OCI-LY1 (cell line): ENCODE results near the gene KRT2.

Experiments used
- H2AFZ ChIP-seq: fragments of 200-600 bp; sonication (generic), shearing (Covaris generic); 2 replicates; pipeline ENCODE4 v1.6.0; 2014; ENCODE audit warnings: antibody characterized with exemption, mild to moderate bottlenecking, low read length
- H3F3A ChIP-seq: fragments of 200-600 bp; sonication (generic), shearing (Covaris generic); 2 replicates; pipeline ENCODE4 v1.6.0; 2014; ENCODE audit warnings: mild to moderate bottlenecking, antibody characterized with exemption, low read length, moderate library complexity; ENCODE audit not compliant: insufficient read depth
- H3K27ac ChIP-seq: fragments of 200-600 bp; sonication (generic); 2 replicates; pipeline ENCODE4 v1.5.1; 2014; ENCODE audit warnings: low read length, mixed run types, mild to moderate bottlenecking, low read depth; ENCODE audit not compliant: poor library complexity, severe bottlenecking
- H3K27me3 ChIP-seq: fragments of 200-600 bp; sonication (generic); 2 replicates; pipeline ENCODE4 v1.6.0; 2014; ENCODE audit warnings: antibody characterized with exemption, mild to moderate bottlenecking, low read length, moderate library complexity; ENCODE audit not compliant: insufficient read depth
- H3K36me3 ChIP-seq: fragments of 200-600 bp; sonication (generic); 2 replicates; pipeline ENCODE4 v1.6.1; 2014; ENCODE audit warnings: mild to moderate bottlenecking, antibody characterized with exemption, low read length, moderate library complexity, mixed read lengths; ENCODE audit not compliant: insufficient read depth
- H3K4me1 ChIP-seq: fragments of 200-600 bp; sonication (generic); 2 replicates; pipeline ENCODE4 v1.5.1; 2014; ENCODE audit warnings: mild to moderate bottlenecking, low read length, moderate library complexity; ENCODE audit not compliant: insufficient read depth, severe bottlenecking
- H3K4me2 ChIP-seq: fragments of 200-600 bp; sonication (generic), shearing (Covaris generic); 2 replicates; pipeline ENCODE4 v1.6.1; 2014; ENCODE audit warnings: low read length
- H3K4me3 ChIP-seq: fragments of 200-600 bp; sonication (generic); 2 replicates; pipeline ENCODE4 v1.5.1; 2014; ENCODE audit warnings: low read length, low read depth, mild to moderate bottlenecking, mixed read lengths; ENCODE audit not compliant: poor library complexity, severe bottlenecking
- H3K79me2 ChIP-seq: fragments of 200-600 bp; shearing (Covaris generic); 2 replicates; pipeline ENCODE4 v1.6.1; 2016; ENCODE audit warnings: mixed run types, low read length, mixed read lengths; ENCODE audit not compliant: insufficient read depth
- H3K9ac ChIP-seq: fragments of 200-600 bp; sonication (generic), shearing (Covaris generic); 2 replicates; pipeline ENCODE4 v1.6.1; 2014; ENCODE audit warnings: mild to moderate bottlenecking, low read length, mixed read lengths
- H3K9me2 ChIP-seq: fragments of 200-600 bp; sonication (generic), shearing (Covaris generic); 2 replicates; pipeline ENCODE4 v1.6.1; 2014; ENCODE audit warnings: low read depth, mild to moderate bottlenecking, low read length, mixed read lengths
- H3K9me3 ChIP-seq: fragments of 200-600 bp; shearing (Covaris generic); 2 replicates; pipeline ENCODE4 v1.6.1; 2014; ENCODE audit warnings: low read length, mixed read lengths
- H4K20me1 ChIP-seq: fragments of 200-600 bp; sonication (generic), shearing (Covaris generic); 2 replicates; pipeline ENCODE4 v1.6.0; 2016; ENCODE audit warnings: mild to moderate bottlenecking, low read length; ENCODE audit not compliant: insufficient read depth
- EZH2 ChIP-seq: fragments of 200-600 bp; sonication (generic), shearing (Covaris generic); IDR thresholded peaks from 2 replicates; pipeline ENCODE4 v1.8.0; 2017; ENCODE audit warnings: borderline replicate concordance, mixed run types, mild to moderate bottlenecking, antibody characterized with exemption, low read length, moderate library complexity, mixed read lengths
- TF ChIP-seq, protein P1 (sequence below): fragments of 200-600 bp; sonication (generic), shearing (Covaris generic); IDR thresholded peaks from 2 replicates; pipeline ENCODE4 v1.5.1; 2017; ENCODE audit warnings: mild to moderate bottlenecking, antibody characterized with exemption, low read length, moderate library complexity, mixed read lengths

KRT2 gene

DNA sequence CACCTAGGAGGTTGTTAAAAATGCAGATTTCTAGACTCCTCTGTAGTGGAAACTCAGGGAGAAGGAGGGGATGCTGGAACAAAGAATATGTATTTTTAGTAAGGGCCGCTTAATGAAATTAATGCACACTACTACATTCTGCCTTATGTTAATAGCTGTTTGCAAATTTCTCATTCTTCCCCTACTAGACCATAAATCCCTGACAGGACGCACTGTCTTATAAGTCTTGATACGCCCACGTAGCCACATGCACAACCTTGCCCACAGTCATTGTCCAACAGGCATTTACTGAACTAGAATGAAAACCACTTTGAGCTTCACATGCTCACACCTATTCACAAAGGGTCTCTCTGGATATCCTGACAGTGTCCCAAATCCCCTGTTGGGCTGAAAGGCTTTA lies 10.5 kb downstream of the KRT2 start:
- Histone ChIP-seq H3K4me2 (no peak overlapping the region), H3K9ac (no peak overlapping the region), H3K79me2 (no peaks in the 10 kb centered on the region), H2AFZ (no peak overlapping the region), H3K27me3 (no peaks in the 10 kb centered on the region), H3K9me2 (no peaks in the 10 kb centered on the region), H4K20me1 (no peaks in the 10 kb centered on the region), H3F3A (no peaks in the 10 kb centered on the region), H3K9me3 (no peaks in the 10 kb centered on the region), H3K4me1 (no peaks in the 10 kb centered on the region), H3K36me3 (no peaks in the 10 kb centered on the region), H3K27ac (no peak overlapping the region), H3K4me3 (no peak overlapping the region)
- TF ChIP-seq, protein P1, sequence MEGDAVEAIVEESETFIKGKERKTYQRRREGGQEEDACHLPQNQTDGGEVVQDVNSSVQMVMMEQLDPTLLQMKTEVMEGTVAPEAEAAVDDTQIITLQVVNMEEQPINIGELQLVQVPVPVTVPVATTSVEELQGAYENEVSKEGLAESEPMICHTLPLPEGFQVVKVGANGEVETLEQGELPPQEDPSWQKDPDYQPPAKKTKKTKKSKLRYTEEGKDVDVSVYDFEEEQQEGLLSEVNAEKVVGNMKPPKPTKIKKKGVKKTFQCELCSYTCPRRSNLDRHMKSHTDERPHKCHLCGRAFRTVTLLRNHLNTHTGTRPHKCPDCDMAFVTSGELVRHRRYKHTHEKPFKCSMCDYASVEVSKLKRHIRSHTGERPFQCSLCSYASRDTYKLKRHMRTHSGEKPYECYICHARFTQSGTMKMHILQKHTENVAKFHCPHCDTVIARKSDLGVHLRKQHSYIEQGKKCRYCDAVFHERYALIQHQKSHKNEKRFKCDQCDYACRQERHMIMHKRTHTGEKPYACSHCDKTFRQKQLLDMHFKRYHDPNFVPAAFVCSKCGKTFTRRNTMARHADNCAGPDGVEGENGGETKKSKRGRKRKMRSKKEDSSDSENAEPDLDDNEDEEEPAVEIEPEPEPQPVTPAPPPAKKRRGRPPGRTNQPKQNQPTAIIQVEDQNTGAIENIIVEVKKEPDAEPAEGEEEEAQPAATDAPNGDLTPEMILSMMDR: no peak
- TF ChIP-seq EZH2: no peak

DNA sequence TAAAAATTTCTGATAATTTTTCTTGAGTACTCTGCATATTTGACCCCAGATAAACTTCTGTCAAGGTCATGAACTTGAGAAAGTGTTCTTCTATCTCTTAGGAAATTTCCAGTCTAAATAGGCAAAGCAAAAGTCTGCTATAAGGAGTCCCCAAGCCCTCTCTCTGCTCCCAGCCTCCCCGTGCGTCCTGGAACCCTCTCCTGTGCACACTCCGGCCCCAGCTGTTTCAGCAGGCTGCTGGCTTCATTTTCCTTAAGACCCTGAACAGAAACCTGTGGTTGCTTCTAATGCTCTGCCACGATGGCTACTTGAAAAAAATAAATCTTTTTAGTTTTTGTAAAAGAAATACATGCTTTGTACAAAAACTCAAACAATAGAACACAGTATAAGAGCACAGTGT lies 14.7 kb downstream of the KRT2 start:
- H3K4me2 ChIP-seq: no peak overlapping the region
- H3K4me1 ChIP-seq: no peaks in the 10 kb centered on the region
- no peaks in the 10 kb centered on the region for H3K9me2 ChIP-seq
- H4K20me1 ChIP-seq: no peaks in the 10 kb centered on the region
- no peak overlapping the region for H3K9ac ChIP-seq
- no peaks in the 10 kb centered on the region for H3K27me3 ChIP-seq
- H2AFZ ChIP-seq: no peak overlapping the region
- TF ChIP-seq EZH2: no peak
- TF ChIP-seq, protein P1: no peak
- H3K36me3 ChIP-seq: no peaks in the 10 kb centered on the region
- H3K9me3 ChIP-seq: no peaks in the 10 kb centered on the region
- no peaks in the 10 kb centered on the region for H3K79me2 ChIP-seq
- no peak overlapping the region for H3K4me3 ChIP-seq
- no peaks in the 10 kb centered on the region for H3F3A ChIP-seq
- no peak overlapping the region for H3K27ac ChIP-seq

DNA sequence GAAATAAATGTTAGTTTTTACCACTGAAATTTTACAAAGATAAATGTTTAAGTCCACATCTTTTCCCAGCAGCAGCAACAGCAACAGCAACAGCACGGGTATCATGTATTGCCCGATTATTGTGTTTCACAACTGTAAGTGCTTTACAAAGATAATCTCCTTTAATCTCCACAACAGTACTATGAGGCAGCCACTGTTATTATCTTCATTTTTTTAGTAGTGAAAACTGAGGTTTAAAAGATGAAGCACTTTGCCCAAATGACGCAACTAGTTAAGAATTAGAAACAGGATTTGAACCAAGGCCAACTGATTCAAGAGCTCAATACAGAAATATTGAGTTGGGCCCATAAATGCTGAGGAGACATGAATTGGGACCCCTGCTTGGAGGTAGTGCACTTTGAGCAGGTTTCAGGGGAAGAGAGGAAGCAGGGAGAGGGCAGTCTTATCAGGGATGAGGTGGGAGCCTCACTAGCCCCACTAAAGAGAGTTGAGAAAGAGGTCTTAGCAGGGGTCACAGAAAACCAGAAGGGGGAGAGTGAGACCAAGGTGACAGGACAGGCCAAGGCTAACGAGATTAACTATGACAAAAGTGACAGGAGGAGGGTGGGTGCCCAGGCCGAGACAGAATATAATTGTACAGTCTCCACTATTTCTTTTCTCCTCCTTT lies 15.3 kb downstream of the KRT2 start:
- H2AFZ ChIP-seq: no peak overlapping the region
- H3K9me3 ChIP-seq: no peaks in the 10 kb centered on the region
- H3K27ac ChIP-seq: no peak overlapping the region
- H3K4me2 ChIP-seq: no peak overlapping the region
- H3K9ac ChIP-seq: no peak overlapping the region
- TF ChIP-seq, protein P1: no peak
- no peak for TF ChIP-seq EZH2
- no peaks in the 10 kb centered on the region for H3K27me3 ChIP-seq
- H3K4me3 ChIP-seq: no peak overlapping the region
- H3K79me2 ChIP-seq: no peaks in the 10 kb centered on the region
- no peaks in the 10 kb centered on the region for H4K20me1 ChIP-seq
- H3K9me2 ChIP-seq: no peaks in the 10 kb centered on the region
- H3K4me1 ChIP-seq: no peaks in the 10 kb centered on the region
- H3K36me3 ChIP-seq: no peaks in the 10 kb centered on the region
- no peaks in the 10 kb centered on the region for H3F3A ChIP-seq
